Karpas-422 (cell line): Measurements from ENCODE around the gene ZXDC. TPM values are rescaled to one million over a fixed set of nuclear protein-coding genes. Genes with fewer than 3 reads are reported as not detected.

ENCODE experiments used
- DNase-seq: peaks from one replicate; pipeline ENCODE4 v3.0.0-alpha.2; 2015
- H2AFZ ChIP-seq: fragments of 200-600 bp; sonication (generic); 2 replicates; pipeline ENCODE4 v1.6.1; 2014; ENCODE audit warnings: antibody characterized with exemption, low read length, mixed read lengths
- H3K27ac ChIP-seq: fragments of 200-600 bp; sonication (generic); 2 replicates; pipeline ENCODE4 v1.5.1; 2014; ENCODE audit warnings: mild to moderate bottlenecking, low read length, moderate library complexity
- H3K27me3 ChIP-seq: fragments of 200-600 bp; sonication (generic); 2 replicates; pipeline ENCODE4 v1.6.1; 2014; ENCODE audit warnings: low read length, mixed read lengths
- H3K36me3 ChIP-seq: fragments of 200-600 bp; sonication (generic); 2 replicates; pipeline ENCODE4 v1.6.1; 2014; ENCODE audit warnings: low read length, mixed read lengths; ENCODE audit not compliant: insufficient read depth
- H3K4me1 ChIP-seq: fragments of 200-600 bp; sonication (generic); 2 replicates; pipeline ENCODE4 v1.6.1; 2014; ENCODE audit warnings: mild to moderate bottlenecking, low read length, mixed read lengths
- H3K4me2 ChIP-seq: fragments of 200-600 bp; sonication (generic); 2 replicates; pipeline ENCODE4 v1.6.1; 2014; ENCODE audit warnings: low read length, low read depth, mild to moderate bottlenecking; ENCODE audit not compliant: poor library complexity, severe bottlenecking
- H3K4me3 ChIP-seq: fragments of 200-600 bp; sonication (generic); 2 replicates; pipeline ENCODE4 v1.5.1; 2014; ENCODE audit warnings: mild to moderate bottlenecking, antibody characterized with exemption, low read length, mixed read lengths
- H3K79me2 ChIP-seq: fragments of 200-600 bp; sonication (generic); 2 replicates; pipeline ENCODE4 v1.6.1; 2014; ENCODE audit warnings: mild to moderate bottlenecking, low read length, mixed read lengths
- H3K9ac ChIP-seq: fragments of 200-600 bp; sonication (generic); 2 replicates; pipeline ENCODE4 v1.6.0; 2014; ENCODE audit warnings: low read length
- H3K9me2 ChIP-seq: fragments of 200-600 bp; sonication (generic), shearing (Covaris generic); replicated peaks from 2 replicates; pipeline ENCODE4 v1.6.0; 2014; ENCODE audit warnings: mild to moderate bottlenecking, low read length, moderate library complexity; ENCODE audit not compliant: insufficient read depth
- H3K9me3 ChIP-seq: fragments of 300-700, 200-600 bp; sonication (generic); 2 replicates; pipeline ENCODE4 v1.6.1; 2014; ENCODE audit warnings: low read length, mixed read lengths
- H4K20me1 ChIP-seq: fragments of 200-600 bp; sonication (generic); 2 replicates; pipeline ENCODE4 v1.6.1; 2014; ENCODE audit warnings: mild to moderate bottlenecking, antibody characterized with exemption, low read length, low read depth; ENCODE audit not compliant: insufficient read depth
- total RNA-seq: library from RNA; depleted of rRNA; stranded (reverse); fragments of >200 nt; shearing (Covaris generic); gene quantifications from 2 replicates; pipeline ENCODE4 v1.2.3, GENCODE V29; 2014; ENCODE audit warnings: low replicate concordance

The ZXDC gene
- total RNA-seq, 1 experiment from 2014 or later, result 18.9 TPM

DNA sequence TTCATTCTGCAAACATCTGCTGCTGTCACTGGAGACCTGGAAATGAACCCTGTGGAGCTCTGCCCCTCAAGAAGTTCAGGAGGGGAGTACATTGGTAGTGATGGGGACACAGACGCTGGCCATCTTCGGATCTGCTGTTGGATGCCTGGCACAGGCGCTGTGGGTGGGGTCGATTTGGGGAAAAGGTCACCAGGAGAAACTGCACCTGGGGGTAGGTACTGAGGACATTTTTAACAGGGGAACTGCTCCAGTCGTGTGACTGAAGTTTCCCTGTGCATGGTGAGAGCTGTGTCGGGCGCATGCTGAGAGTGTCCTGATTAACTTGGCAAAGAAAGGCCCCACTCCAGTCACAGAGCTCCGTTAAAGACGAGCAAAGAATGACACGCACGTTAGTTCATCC is 38.5 kb upstream of the ZXDC start:
- Histone ChIP-seq H3K4me3 (no peak overlapping the region), H3K9me2 (no peaks in the 10 kb centered on the region), H3K36me3 (no peaks in the 10 kb centered on the region), H3K27ac (no peak overlapping the region), H3K4me1 (no peaks in the 10 kb centered on the region), H4K20me1 (no peaks in the 10 kb centered on the region), H3K79me2 (no peaks in the 10 kb centered on the region), H3K4me2 (no peak overlapping the region), H2AFZ (no peak overlapping the region), H3K9me3 (no peaks in the 10 kb centered on the region), H3K9ac (no peak overlapping the region), H3K27me3 (no peaks in the 10 kb centered on the region)
- DNase-seq, result no peak

DNA sequence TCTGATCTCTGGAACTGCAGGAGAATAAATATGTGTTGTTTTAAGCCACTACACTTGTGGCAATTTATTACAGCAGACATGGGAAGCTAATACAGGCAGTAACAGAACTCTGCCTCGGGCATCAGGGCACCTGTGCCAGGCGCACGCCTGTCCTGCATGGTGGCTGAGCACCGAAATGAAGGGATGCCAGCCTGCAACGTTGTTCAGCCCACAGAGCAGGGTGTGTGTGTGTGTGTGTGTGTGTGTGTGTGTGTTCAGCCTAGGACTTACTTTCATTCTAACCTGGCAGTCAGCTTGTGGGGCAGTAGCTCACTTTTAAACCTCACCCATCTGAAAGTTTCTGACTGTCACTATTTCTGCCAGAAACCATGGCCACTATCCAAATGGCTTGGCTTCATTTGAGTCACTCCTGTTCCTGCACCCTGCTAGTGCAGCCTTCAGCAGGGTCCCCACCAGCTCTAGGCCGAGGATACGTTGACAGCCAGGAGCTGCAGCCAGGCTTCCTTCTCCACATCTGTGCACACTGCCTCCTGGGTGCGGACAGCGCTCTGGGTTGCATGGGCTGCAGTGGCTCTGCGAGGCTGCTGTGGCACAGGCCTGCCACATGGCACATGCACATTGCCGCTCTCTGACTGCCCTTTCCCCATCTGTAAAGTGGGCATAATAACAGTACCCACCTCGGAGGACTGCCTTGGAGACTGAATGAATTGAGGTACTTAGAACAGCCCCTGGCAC is 37.4 kb upstream of the ZXDC start:
- no peak overlapping the region for H3K4me3 ChIP-seq
- no peak overlapping the region for H3K27ac ChIP-seq
- H3K9me3 ChIP-seq, result no peaks in the 10 kb centered on the region
- no peak overlapping the region for H2AFZ ChIP-seq
- no peak overlapping the region for H3K9ac ChIP-seq
- no peaks in the 10 kb centered on the region for H3K27me3 ChIP-seq
- H3K4me2 ChIP-seq, result no peak overlapping the region
- no peak for DNase-seq
- no peaks in the 10 kb centered on the region for H3K4me1 ChIP-seq
- H3K36me3 ChIP-seq, result no peaks in the 10 kb centered on the region
- H4K20me1 ChIP-seq, result no peaks in the 10 kb centered on the region
- no peaks in the 10 kb centered on the region for H3K79me2 ChIP-seq
- no peaks in the 10 kb centered on the region for H3K9me2 ChIP-seq

DNA sequence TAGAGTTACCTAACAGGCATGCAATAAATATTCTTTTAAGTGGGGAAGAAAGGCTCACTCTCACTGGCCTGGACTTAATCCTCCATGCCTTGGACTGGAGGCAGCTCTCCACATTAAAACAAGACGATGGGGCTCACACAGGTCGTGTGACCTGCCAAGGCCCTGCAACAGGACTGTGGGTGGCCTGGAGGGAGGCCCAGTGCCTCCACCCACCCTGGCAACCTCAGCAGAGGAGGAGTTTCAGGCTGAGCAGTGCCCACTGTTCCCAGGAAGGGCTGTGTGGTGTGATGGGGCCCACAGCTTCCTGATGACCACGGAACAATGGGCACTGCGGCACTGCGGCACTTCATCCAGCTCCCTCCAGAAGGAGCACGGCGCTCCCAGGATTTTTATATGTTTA is 36.3 kb upstream of the ZXDC start:
- Histone ChIP-seq H3K9me3 (no peaks in the 10 kb centered on the region), H4K20me1 (no peaks in the 10 kb centered on the region), H3K79me2 (no peaks in the 10 kb centered on the region), H3K9ac (no peak overlapping the region), H3K27ac (no peak overlapping the region), H3K4me3 (no peak overlapping the region), H2AFZ (no peak overlapping the region), H3K36me3 (no peaks in the 10 kb centered on the region), H3K27me3 (no peaks in the 10 kb centered on the region), H3K9me2 (no peaks in the 10 kb centered on the region), H3K4me2 (no peak overlapping the region), H3K4me1 (no peaks in the 10 kb centered on the region)
- DNase-seq, result no peak

DNA sequence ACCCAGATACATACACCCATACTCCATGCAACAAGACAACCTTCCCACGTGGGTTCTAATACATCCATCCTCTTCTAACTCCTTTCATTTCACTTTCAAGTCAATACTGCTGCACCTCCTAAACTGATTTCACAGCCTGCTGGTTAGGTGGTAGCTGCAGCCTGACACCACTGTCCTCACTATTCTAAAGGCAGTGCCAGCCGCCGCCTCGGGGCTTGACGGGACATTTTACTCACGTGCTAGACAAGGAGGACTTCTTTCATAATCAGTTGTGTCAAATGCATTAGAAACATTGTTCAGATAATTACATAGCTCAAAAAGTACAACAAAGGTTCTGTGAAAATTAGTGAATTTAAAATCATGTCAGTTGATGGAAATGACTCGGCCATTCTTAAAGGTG is 35.6 kb upstream of the ZXDC start:
- no peak overlapping the region for H3K4me3 ChIP-seq
- no peak overlapping the region for H3K4me2 ChIP-seq
- no peak overlapping the region for H2AFZ ChIP-seq
- H3K27ac ChIP-seq, result no peak overlapping the region
- H3K4me1 ChIP-seq, result no peaks in the 10 kb centered on the region
- no peak overlapping the region for H3K9ac ChIP-seq
- no peaks in the 10 kb centered on the region for H3K27me3 ChIP-seq
- no peaks in the 10 kb centered on the region for H3K36me3 ChIP-seq
- H3K79me2 ChIP-seq, result no peaks in the 10 kb centered on the region
- no peak for DNase-seq
- H4K20me1 ChIP-seq, result no peaks in the 10 kb centered on the region
- H3K9me2 ChIP-seq, result no peaks in the 10 kb centered on the region
- H3K9me3 ChIP-seq, result no peaks in the 10 kb centered on the region

DNA sequence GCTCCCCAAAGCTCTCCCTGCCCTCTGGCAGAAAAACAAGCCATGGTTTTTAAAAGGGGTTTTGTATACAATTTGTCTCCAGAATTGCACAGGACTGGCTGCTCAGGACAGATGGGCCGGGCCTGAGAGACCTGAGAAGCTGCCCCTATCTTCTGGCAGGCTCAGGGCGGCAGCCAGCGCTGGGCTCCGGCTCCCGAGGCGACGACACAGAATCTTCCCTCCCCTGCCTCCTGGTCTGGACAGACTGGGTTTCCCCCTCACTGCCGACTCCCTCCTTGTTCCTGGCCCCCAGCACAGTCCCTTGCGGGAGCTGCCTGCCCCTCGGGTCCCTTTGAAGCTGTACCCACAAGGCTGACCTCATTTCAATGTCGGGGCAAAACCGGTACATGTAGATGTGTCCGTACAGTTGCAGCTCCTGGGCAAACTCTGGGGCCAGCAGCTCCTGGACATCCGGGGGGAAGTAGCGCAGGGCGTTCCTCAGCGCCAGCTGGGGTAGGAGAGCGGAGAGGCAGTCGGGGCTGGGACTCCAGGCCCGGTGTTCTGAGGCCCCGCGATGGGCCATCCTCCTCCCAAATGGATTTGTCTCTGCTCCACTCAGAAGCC is 34.7 kb upstream of the ZXDC start:
- Histone ChIP-seq H3K36me3 (no peaks in the 10 kb centered on the region), H3K4me1 (no peaks in the 10 kb centered on the region), H3K79me2 (no peaks in the 10 kb centered on the region), H4K20me1 (no peaks in the 10 kb centered on the region), H2AFZ (no peak overlapping the region), H3K9me3 (no peaks in the 10 kb centered on the region), H3K27ac (no peak overlapping the region), H3K4me3 (no peak overlapping the region), H3K9ac (no peak overlapping the region), H3K4me2 (no peak overlapping the region), H3K27me3 (no peaks in the 10 kb centered on the region), H3K9me2 (no peaks in the 10 kb centered on the region)
- DNase-seq, result no peak

DNA sequence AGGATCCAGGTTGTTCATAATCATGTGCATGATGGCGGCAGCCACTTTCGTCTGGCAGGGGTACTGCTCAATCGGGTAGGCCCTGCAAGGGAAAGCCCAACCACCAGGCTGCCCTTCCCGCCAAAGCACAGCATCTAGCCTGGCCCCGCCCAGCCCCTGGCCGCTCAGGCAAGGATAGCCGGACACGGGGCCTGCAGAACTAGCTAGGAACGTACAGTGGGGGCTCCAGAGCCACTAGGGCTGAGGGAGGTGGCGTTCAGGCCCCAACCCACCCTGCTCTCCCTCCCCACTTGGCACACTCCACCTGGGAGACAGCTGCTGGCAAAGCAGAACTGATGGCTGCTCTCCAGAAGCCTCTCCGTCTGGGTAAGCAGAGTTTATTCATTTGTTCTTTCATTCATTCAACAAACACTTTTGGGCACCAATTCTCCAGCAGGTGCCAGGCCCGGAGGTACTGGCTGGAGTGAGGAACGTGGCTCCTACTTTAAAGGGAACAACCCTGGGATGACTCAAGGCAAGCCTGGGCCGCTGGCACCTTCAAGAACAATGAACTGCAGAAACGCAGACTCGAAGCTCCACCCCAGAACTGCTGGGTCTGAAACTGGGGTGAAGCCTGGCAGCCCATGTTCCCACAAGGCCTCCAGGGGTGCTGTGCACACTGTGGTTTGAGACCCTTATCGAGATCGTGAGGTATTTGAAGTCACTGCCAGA is 34.1 kb upstream of the ZXDC start:
- no peak for DNase-seq
- Histone ChIP-seq H3K9ac (no peak overlapping the region), H3K27ac (no peak overlapping the region), H3K9me3 (no peaks in the 10 kb centered on the region), H3K4me1 (no peaks in the 10 kb centered on the region), H3K79me2 (no peaks in the 10 kb centered on the region), H3K36me3 (no peaks in the 10 kb centered on the region), H3K9me2 (no peaks in the 10 kb centered on the region), H3K27me3 (no peaks in the 10 kb centered on the region), H4K20me1 (no peaks in the 10 kb centered on the region), H3K4me2 (no peak overlapping the region), H2AFZ (no peak overlapping the region), H3K4me3 (no peak overlapping the region)

DNA sequence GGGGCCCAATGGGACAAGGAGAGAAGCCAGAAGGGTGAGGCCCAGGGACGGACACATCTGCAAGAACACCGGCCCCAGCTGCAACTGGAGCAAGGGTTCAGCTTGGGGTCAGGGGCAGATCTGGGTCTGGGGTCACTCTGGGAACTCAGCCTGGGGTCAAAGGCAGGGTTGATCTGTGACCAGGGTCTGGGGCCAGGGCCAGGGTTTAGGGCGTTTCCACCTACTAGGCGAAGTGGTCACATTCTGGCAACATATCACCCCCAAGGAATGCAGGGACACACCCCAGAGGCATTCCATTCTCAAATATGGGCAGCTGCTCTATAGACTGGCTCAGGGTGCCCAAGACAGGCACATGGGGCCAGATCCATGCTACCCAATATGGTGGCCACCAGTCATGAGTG is 32.9 kb upstream of the ZXDC start:
- H2AFZ ChIP-seq, result no peak overlapping the region
- H3K4me2 ChIP-seq, result no peak overlapping the region
- H4K20me1 ChIP-seq, result no peaks in the 10 kb centered on the region
- no peak overlapping the region for H3K4me3 ChIP-seq
- no peaks in the 10 kb centered on the region for H3K79me2 ChIP-seq
- no peak overlapping the region for H3K27ac ChIP-seq
- H3K9me2 ChIP-seq, result no peaks in the 10 kb centered on the region
- DNase-seq, result no peak
- H3K27me3 ChIP-seq, result no peaks in the 10 kb centered on the region
- H3K36me3 ChIP-seq, result no peaks in the 10 kb centered on the region
- no peak overlapping the region for H3K9ac ChIP-seq
- H3K9me3 ChIP-seq, result no peaks in the 10 kb centered on the region
- H3K4me1 ChIP-seq, result no peaks in the 10 kb centered on the region

DNA sequence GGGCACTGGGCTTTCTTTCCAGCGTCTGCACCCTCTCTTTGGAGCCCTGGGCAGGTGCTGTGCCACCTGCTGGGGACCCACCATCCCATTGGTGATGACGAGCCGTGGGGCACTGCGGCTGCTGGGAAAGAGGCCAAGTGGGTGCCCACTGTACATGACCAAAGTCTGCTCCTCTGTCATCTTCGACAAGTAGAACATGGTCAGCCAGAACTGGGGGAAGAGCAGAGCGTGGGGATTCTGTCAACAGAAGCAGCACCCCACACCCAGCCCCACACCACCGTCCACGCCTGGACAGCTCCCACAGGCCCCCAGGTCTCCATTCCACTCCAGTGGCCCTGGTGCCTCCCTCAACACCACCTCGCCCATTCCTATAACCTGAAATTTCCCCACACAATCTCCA is 32.2 kb upstream of the ZXDC start:
- Histone ChIP-seq H3K27ac (no peak overlapping the region), H3K9me3 (no peaks in the 10 kb centered on the region), H3K36me3 (no peaks in the 10 kb centered on the region), H3K27me3 (no peaks in the 10 kb centered on the region), H3K4me3 (no peak overlapping the region), H4K20me1 (no peaks in the 10 kb centered on the region), H3K9ac (no peak overlapping the region), H3K9me2 (no peaks in the 10 kb centered on the region), H3K4me1 (no peaks in the 10 kb centered on the region), H2AFZ (no peak overlapping the region), H3K79me2 (no peaks in the 10 kb centered on the region), H3K4me2 (no peak overlapping the region)
- DNase-seq, result no peak
